WTC11 (cell line): ENCODE results near the gene TNS2.

Experiments
- FOXP4 ChIP-seq: sonication (generic); formaldehyde crosslinking; IDR thresholded peaks from 2 replicates; pipeline ENCODE4 v1.8.0; 2022; ENCODE audit warnings: mild to moderate bottlenecking, missing genetic modification reagents
- NFYB ChIP-seq: sonication (generic); formaldehyde crosslinking; conservative IDR thresholded peaks from 2 replicates; pipeline ENCODE4 v1.8.0; 2022; ENCODE audit warnings: low read depth, missing genetic modification reagents
- SMAD3 ChIP-seq: sonication (generic); formaldehyde crosslinking; IDR thresholded peaks from 2 replicates; pipeline ENCODE4 v1.8.0; 2022; ENCODE audit warnings: missing genetic modification reagents, mild to moderate bottlenecking, borderline replicate concordance
- TF ChIP-seq, protein P1 (sequence below): fragments of 200-600 bp; IDR thresholded peaks from 2 replicates; pipeline ENCODE4 v1.8.0; 2022; ENCODE audit warnings: antibody characterized with exemption

DNA sequence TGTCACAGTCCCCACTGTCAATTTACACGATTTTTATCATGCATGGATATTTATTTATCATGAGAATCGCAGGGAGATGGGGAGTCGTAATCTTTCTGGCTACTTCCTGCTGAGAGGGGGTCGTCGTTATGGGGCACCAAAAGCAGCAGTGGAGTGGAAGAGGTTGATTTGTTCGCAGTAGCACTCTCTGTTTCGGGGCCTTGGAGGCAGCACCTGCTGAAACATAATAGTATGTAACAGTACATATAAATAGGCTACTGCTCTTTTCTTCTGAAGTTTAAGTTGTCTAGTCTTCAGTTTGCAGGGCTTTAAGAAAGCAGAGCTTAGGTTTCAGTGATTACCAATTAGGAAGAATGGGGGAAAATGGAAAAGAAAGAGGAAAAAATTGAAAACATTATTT lies 57.3 kb downstream of the TNS2 start:
- TF ChIP-seq FOXP4 (CRISPR knock-in tag): no peak
- TF ChIP-seq, protein P1, sequence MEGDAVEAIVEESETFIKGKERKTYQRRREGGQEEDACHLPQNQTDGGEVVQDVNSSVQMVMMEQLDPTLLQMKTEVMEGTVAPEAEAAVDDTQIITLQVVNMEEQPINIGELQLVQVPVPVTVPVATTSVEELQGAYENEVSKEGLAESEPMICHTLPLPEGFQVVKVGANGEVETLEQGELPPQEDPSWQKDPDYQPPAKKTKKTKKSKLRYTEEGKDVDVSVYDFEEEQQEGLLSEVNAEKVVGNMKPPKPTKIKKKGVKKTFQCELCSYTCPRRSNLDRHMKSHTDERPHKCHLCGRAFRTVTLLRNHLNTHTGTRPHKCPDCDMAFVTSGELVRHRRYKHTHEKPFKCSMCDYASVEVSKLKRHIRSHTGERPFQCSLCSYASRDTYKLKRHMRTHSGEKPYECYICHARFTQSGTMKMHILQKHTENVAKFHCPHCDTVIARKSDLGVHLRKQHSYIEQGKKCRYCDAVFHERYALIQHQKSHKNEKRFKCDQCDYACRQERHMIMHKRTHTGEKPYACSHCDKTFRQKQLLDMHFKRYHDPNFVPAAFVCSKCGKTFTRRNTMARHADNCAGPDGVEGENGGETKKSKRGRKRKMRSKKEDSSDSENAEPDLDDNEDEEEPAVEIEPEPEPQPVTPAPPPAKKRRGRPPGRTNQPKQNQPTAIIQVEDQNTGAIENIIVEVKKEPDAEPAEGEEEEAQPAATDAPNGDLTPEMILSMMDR: no peak
- TF ChIP-seq SMAD3 (CRISPR knock-in tag): no peak
- no peak for TF ChIP-seq NFYB (CRISPR knock-in tag)
